ENCODE data around the gene PWWP2A. TPM values are rescaled to one million over a fixed set of nuclear protein-coding genes. Genes with fewer than 3 reads are reported as not detected.

PWWP2A gene
- total RNA-seq, 1 experiment from 2014 or later = 15.3 TPM

GRCh38 chr5:160047423-160047822 lies 71.8 kb downstream of the PWWP2A start:
- Histone ChIP-seq H3K27ac (ENCODE audit: low read length) (no peak overlapping the region), H3F3A (ENCODE audit: low read length, unreplicated experiment) (no peaks in the 10 kb centered on the region), H3K9me3 (ENCODE audit: low read length) (no peaks in the 10 kb centered on the region), H4K20me1 (ENCODE audit: low read length) (no peaks in the 10 kb centered on the region), H3K4me2 (ENCODE audit: low read length) (no peak overlapping the region), H3K27me3 (ENCODE audit: low read length) (no peaks in the 10 kb centered on the region), H3K4me3 (ENCODE audit: low read length) (no peak overlapping the region), H3K36me3 (ENCODE audit: low read depth, low read length) (peaks cover 28% of the 10 kb centered on the region; the same call in 1 of the 2 replicates), H3K9me2 (replicated peaks; ENCODE audit: low read length) (no peaks in the 10 kb centered on the region), H2AFZ (ENCODE audit: low read length) (no peak overlapping the region), H3K79me2 (ENCODE audit: low read length) (no peaks in the 10 kb centered on the region), H3K4me1 (ENCODE audit: insufficient read depth, low read length) (peaks cover 10% of the 10 kb centered on the region; the same call in 1 of the 2 replicates), H3K9ac (ENCODE audit: low read length) (no peak overlapping the region)
- TF ChIP-seq CTCF (conservative IDR thresholded peaks at IDR 0.05; ENCODE audit: low read depth, low read length) (no peak), EZH2phosphoT487 (IDR thresholded peaks at IDR 0.05; ENCODE audit: borderline replicate concordance, low read length) (no peak), EZH2 (IDR thresholded peaks at IDR 0.05; ENCODE audit: low read length, unreplicated experiment) (no peak)
- ChIA-PET POLR2A (ENCODE audit: unreplicated experiment) (no interaction called here), CTCF (no interaction called here)
- DNase-seq = no peak
- no TSS peak for BruUV-seq (replicated peaks)
- no peak for ATAC-seq
- intact Hi-C loops (cut with micrococcal nuclease) = no loop called here

GRCh38 chr5:160044967-160045366 lies 74.3 kb downstream of the PWWP2A start:
- no peaks in the 10 kb centered on the region for H3F3A ChIP-seq (ENCODE audit: low read length, unreplicated experiment)
- no peak overlapping the region for H2AFZ ChIP-seq (ENCODE audit: low read length)
- H3K9ac ChIP-seq (ENCODE audit: low read length) = no peak overlapping the region
- H3K79me2 ChIP-seq (ENCODE audit: low read length) = no peaks in the 10 kb centered on the region
- ATAC-seq (no peak), DNase-seq (no peak)
- H3K4me3 ChIP-seq (ENCODE audit: low read length) = no peak overlapping the region
- no peaks in the 10 kb centered on the region for H4K20me1 ChIP-seq (ENCODE audit: low read length)
- no peaks in the 10 kb centered on the region for H3K27me3 ChIP-seq (ENCODE audit: low read length)
- BruUV-seq (replicated peaks) = no TSS peak
- intact Hi-C loops (cut with micrococcal nuclease) = no loop called here
- peaks cover 25% of the 10 kb centered on the region for H3K36me3 ChIP-seq (ENCODE audit: low read depth, low read length)
- peaks cover 21% of the 10 kb centered on the region for H3K4me1 ChIP-seq (ENCODE audit: insufficient read depth, low read length)
- CTCF ChIA-PET = no interaction called here
- H3K4me2 ChIP-seq (ENCODE audit: low read length) = no peak overlapping the region
- POLR2A ChIA-PET (ENCODE audit: unreplicated experiment) = no interaction called here
- H3K27ac ChIP-seq (ENCODE audit: low read length) = no peak overlapping the region
- no peaks in the 10 kb centered on the region for H3K9me2 ChIP-seq (replicated peaks; ENCODE audit: low read length)
- no peaks in the 10 kb centered on the region for H3K9me3 ChIP-seq (ENCODE audit: low read length)
- TF ChIP-seq EZH2 (IDR thresholded peaks at IDR 0.05; ENCODE audit: low read length, unreplicated experiment) (no peak), EZH2phosphoT487 (IDR thresholded peaks at IDR 0.05; ENCODE audit: borderline replicate concordance, low read length) (no peak), CTCF (conservative IDR thresholded peaks at IDR 0.05; ENCODE audit: low read depth, low read length) (no peak)

- Histone ChIP-seq H3K27ac (ENCODE audit: low read length) (no peak overlapping the region; the same call in 1 of the 2 replicates), H3K4me2 (ENCODE audit: low read length) (no peak overlapping the region), H3K4me1 (ENCODE audit: insufficient read depth, low read length) (peaks cover 26% of the 10 kb centered on the region), H3K27me3 (ENCODE audit: low read length) (no peaks in the 10 kb centered on the region), H3K9me2 (replicated peaks; ENCODE audit: low read length) (no peaks in the 10 kb centered on the region), H4K20me1 (ENCODE audit: low read length) (no peaks in the 10 kb centered on the region), H2AFZ (ENCODE audit: low read length) (no peak overlapping the region), H3K9me3 (ENCODE audit: low read length) (no peaks in the 10 kb centered on the region), H3K36me3 (ENCODE audit: low read depth, low read length) (peaks cover 25% of the 10 kb centered on the region), H3K9ac (ENCODE audit: low read length) (no peak overlapping the region), H3F3A (ENCODE audit: low read length, unreplicated experiment) (no peaks in the 10 kb centered on the region), H3K4me3 (ENCODE audit: low read length) (no peak overlapping the region), H3K79me2 (ENCODE audit: low read length) (no peaks in the 10 kb centered on the region)
- intact Hi-C loops (cut with micrococcal nuclease) = no loop called here
- CTCF ChIA-PET = no interaction called here
- DNase-seq = no peak
- POLR2A ChIA-PET (ENCODE audit: unreplicated experiment) = no interaction called here
- TF ChIP-seq EZH2 (IDR thresholded peaks at IDR 0.05; ENCODE audit: low read length, unreplicated experiment) (no peak), CTCF (conservative IDR thresholded peaks at IDR 0.05; ENCODE audit: low read depth, low read length) (no peak), EZH2phosphoT487 (IDR thresholded peaks at IDR 0.05; ENCODE audit: borderline replicate concordance, low read length) (no peak)
- BruUV-seq (replicated peaks) = no TSS peak
- ATAC-seq = no peak
Observed at GRCh38 chr5:160044391-160044804, 74.9 kb downstream of the PWWP2A start.

All from PC-3 (cell line).